Nephron progenitor cell (in vitro differentiated cells): ENCODE data around the gene PXK.

Experiments used
- DNase-seq: peaks from one replicate; pipeline ENCODE4 v3.0.0; 2021
- H3K27ac Mint-ChIP-seq: 2 replicates; pipeline ENCODE4 v1.8.0; 2021; ENCODE audit warnings: mild to moderate bottlenecking, moderate library complexity, mixed read lengths
- H3K27me3 Mint-ChIP-seq: 2 replicates; pipeline ENCODE4 v1.8.0; 2021; ENCODE audit warnings: mild to moderate bottlenecking, low read depth, mixed read lengths; ENCODE audit not compliant: poor library complexity
- H3K36me3 Mint-ChIP-seq: 2 replicates; pipeline ENCODE4 v1.8.0; 2021; ENCODE audit warnings: low read depth, mixed read lengths
- H3K4me1 Mint-ChIP-seq: 2 replicates; pipeline ENCODE4 v1.8.0; 2021; ENCODE audit warnings: mixed read lengths
- H3K4me3 Mint-ChIP-seq: 2 replicates; pipeline ENCODE4 v1.8.0; 2021; ENCODE audit warnings: mild to moderate bottlenecking, moderate library complexity, mixed read lengths
- H3K9me3 Mint-ChIP-seq: 2 replicates; pipeline ENCODE4 v1.8.0; 2021; ENCODE audit warnings: mild to moderate bottlenecking, moderate library complexity, mixed read lengths
- CTCF ChIP-seq: fragments of 200-600 bp; sonication (generic); IDR thresholded peaks from 2 replicates; pipeline ENCODE4 v1.5.0; 2021; ENCODE audit warnings: antibody characterized with exemption

Gene PXK

GRCh38 chr3:58417075-58417474 lies 84.4 kb downstream of the PXK start:
- DNase-seq, result no peak
- H3K9me3 Mint-ChIP-seq, result no peaks in the 10 kb centered on the region
- TF ChIP-seq CTCF, result no peak
- H3K27ac Mint-ChIP-seq, result no peak overlapping the region
- no peak overlapping the region for H3K4me3 Mint-ChIP-seq
- H3K27me3 Mint-ChIP-seq, result peaks cover 5% of the 10 kb centered on the region
- H3K4me1 Mint-ChIP-seq, result peaks cover 52% of the 10 kb centered on the region
- peaks cover 11% of the 10 kb centered on the region for H3K36me3 Mint-ChIP-seq

GRCh38 chr3:58418227-58418626 lies 85.5 kb downstream of the PXK start:
- H3K27ac Mint-ChIP-seq, result no peak overlapping the region
- DNase-seq, result no peak
- no peak for TF ChIP-seq CTCF
- H3K9me3 Mint-ChIP-seq, result no peaks in the 10 kb centered on the region
- peaks cover 15% of the 10 kb centered on the region for H3K36me3 Mint-ChIP-seq
- peaks cover 48% of the 10 kb centered on the region for H3K4me1 Mint-ChIP-seq
- no peak overlapping the region for H3K4me3 Mint-ChIP-seq
- peaks cover 5% of the 10 kb centered on the region for H3K27me3 Mint-ChIP-seq

DNA sequence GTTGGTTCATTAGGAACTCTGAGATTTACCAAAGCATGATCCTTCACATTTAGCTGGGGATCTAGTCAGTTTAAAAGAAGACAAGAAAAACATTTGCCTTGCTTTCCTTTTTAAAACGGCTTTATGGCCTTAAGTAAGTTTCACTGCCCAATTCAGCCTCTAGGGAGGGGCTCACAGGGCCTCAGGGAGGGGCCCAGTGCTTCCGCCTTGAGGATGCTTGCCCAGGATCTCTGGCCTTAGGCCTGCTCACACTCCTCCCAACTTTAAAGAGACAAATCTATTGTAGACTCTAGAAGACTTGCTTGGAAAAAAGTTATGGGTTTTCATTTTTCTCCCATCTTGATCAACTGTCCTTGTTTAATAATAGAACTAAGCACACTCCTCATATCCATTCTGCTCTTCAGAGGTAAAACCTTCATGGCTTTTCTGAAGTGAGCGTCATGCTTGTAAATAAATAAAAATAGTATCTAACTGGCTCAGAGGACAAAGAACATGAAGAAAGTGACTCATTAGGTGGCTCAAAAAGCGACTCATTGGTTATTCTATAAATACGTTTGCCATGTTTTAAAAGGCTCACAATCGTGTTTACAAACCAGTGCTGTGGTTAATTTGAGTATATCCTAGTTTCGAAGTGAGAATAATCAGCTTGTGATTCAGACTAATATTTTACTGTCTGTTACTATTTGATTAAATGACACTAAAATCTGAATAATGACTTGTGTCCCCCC lies 87.3 kb downstream of the PXK start:
- TF ChIP-seq CTCF, result no peak
- Mint-ChIP-seq H3K4me1 (peaks cover 33% of the 10 kb centered on the region), H3K27me3 (no peaks in the 10 kb centered on the region), H3K4me3 (no peak overlapping the region), H3K9me3 (no peaks in the 10 kb centered on the region), H3K27ac (no peak overlapping the region), H3K36me3 (peaks cover 18% of the 10 kb centered on the region)
- DNase-seq, result no peak

DNA sequence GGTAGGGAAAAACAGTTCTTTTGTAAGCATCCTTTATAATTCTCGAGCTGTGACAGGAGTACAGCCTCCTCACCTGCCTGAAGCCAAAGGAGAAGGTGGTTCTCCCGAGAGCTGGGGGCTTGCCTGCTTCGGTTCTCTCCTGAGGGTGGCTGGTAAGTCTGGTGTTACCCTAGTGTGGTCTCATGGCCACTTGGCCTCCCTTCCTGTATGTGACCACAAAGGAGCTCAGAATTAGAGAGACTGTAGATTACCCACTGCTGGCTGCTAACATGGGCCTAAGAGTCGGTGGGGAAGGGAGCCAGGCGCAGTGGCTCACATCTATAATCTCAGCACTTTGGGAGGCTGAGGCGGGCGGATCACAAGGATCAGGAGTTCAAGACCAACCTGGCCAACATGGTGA lies 88.3 kb downstream of the PXK start:
- peaks cover 18% of the 10 kb centered on the region for H3K36me3 Mint-ChIP-seq
- no peaks in the 10 kb centered on the region for H3K9me3 Mint-ChIP-seq
- no peak overlapping the region for H3K4me3 Mint-ChIP-seq
- no peak for DNase-seq
- no peak for TF ChIP-seq CTCF
- H3K27ac Mint-ChIP-seq, result no peak overlapping the region
- no peaks in the 10 kb centered on the region for H3K27me3 Mint-ChIP-seq
- H3K4me1 Mint-ChIP-seq, result peaks cover 22% of the 10 kb centered on the region

DNA sequence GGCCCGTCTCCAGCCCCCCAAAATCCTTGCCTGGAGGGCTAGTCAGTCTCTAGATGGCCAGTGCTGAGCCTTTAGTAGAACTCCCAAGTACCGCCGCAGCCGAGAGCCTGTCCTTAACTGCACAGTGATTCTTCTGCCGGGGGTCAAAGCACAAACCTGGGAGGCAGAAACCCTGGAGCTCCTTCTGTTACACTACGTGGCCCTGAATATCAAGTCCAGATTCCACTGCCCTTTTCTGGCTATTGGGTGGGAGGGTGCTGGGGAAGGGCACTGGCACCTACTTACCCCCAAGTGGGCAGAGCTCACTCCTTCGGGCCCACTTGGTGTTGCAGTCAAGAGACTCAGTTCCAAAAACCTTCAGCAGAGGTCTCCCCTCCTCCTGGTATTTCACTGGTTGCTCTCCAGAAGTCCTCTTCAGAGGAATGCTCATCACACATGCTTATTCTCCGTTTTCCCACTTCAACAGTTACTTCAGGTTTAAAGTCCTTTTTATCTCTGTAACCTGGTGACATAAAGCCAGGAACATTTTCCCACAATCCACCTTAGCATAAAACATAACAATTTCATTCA lies 90.1 kb downstream of the PXK start:
- H3K27me3 Mint-ChIP-seq, result no peaks in the 10 kb centered on the region

More for the DNA sequence above, 90.1 kb downstream of the PXK start:
- TF ChIP-seq CTCF, result no peak
- Mint-ChIP-seq H3K4me3 (no peak overlapping the region), H3K27ac (peak overlapping the region; percentile 57), H3K4me1 (peaks cover 15% of the 10 kb centered on the region), H3K9me3 (no peaks in the 10 kb centered on the region), H3K36me3 (peaks cover 21% of the 10 kb centered on the region)
- no peak for DNase-seq
